Tibial nerve (tissue), 4 donors: Measurements from ENCODE around the gene FAM78A. TPM values are rescaled to one million over a fixed set of nuclear protein-coding genes. Genes with fewer than 3 reads are reported as not detected.

Experiments
- DNase-seq, 2 donors: peaks; one replicate each; pipeline ENCODE4 v3.0.0-alpha.2; 2019; ENCODE audit warnings: low spot score in 2 of 2
- H3K27ac ChIP-seq, 4 donors: fragments of 200-600 bp; sonication (generic) in 3 of 4; one replicate each; pipeline ENCODE4 v1.5.1; 2017 to 2019; ENCODE audit warnings: mild to moderate bottlenecking in 1 of 4
- H3K27me3 ChIP-seq, 2 donors: fragments of 200-600 bp; sonication (generic) in 1 of 2; one replicate each; pipeline versions ENCODE4 v1.5.1 to v1.6.0; 2017 to 2019
- H3K36me3 ChIP-seq, 3 donors: fragments of 200-600 bp; sonication (generic); one replicate each; pipeline ENCODE4 v1.5.1; 2018 to 2019
- H3K4me1 ChIP-seq, 4 donors: fragments of 200-600 bp; sonication (generic) in 3 of 4; one replicate each; pipeline ENCODE4 v1.5.1; 2017 to 2019
- H3K4me3 ChIP-seq, 4 donors: fragments of 200-600 bp; sonication (generic) in 3 of 4; one replicate each; pipeline ENCODE4 v1.5.1; 2017 to 2019; ENCODE audit warnings: mild to moderate bottlenecking in 1 of 4, moderate library complexity in 1 of 4
- H3K9me3 ChIP-seq, 4 donors: fragments of 200-600 bp; sonication (generic) in 3 of 4; one replicate each; pipeline ENCODE4 v1.5.1; 2017 to 2019
- CTCF ChIP-seq, 5 experiments: fragments of 200-600 bp in 3 of 5; fragments of 450-650 bp in 2 of 5; sonication (generic) in 3 of 5; IDR thresholded peaks; one replicate each; pipeline ENCODE4 v1.5.1; 2016 to 2019; ENCODE audit warnings: antibody characterized with exemption in 5 of 5, mild to moderate bottlenecking in 3 of 5, moderate library complexity in 2 of 5
- EP300 ChIP-seq, 2 donors: sonication (generic); formaldehyde crosslinking; IDR thresholded peaks; one replicate each; pipeline ENCODE4 v1.6.1; 2017; ENCODE audit warnings: antibody characterized with exemption in 2 of 2, mild to moderate bottlenecking in 1 of 2
- POLR2A ChIP-seq, 2 donors: fragments of 450-650 bp; IDR thresholded peaks; one replicate each; pipeline ENCODE4 v1.6.1; 2017; ENCODE audit warnings: antibody characterized with exemption in 2 of 2, mild to moderate bottlenecking in 2 of 2, moderate library complexity in 2 of 2
- WGBS, 2 donors: methylation state at CpG; one replicate each; pipeline ENCODE4 v1.1.5; 2018; 5-methylcytosine and 5-hydroxymethylcytosine counted together
- total RNA-seq, 4 donors: library from RNA; depleted of rRNA; stranded (reverse); fragments of >200 nt; gene quantifications; one replicate each; pipeline ENCODE4 v1.1.0, GENCODE V29; 2016

FAM78A gene
- total RNA-seq, 4 donors from 2014 or later, result 2.5 to 4.8 (median 4.2) TPM

GRCh38 chr9:131233556-131233955 lies 42.8 kb downstream of the FAM78A start:
- WGBS, 2 donors, result 91% methylated on average over 11 of the region's 11 CpGs
- H3K4me3 ChIP-seq, result no peak overlapping the region
- H3K9me3 ChIP-seq, result no peaks in the 10 kb centered on the region
- H3K4me1 ChIP-seq, result peaks cover 0 to 14% (median 8%) of the 10 kb centered on the region in 4 donors
- no peak for DNase-seq
- H3K27me3 ChIP-seq, result no peaks in the 10 kb centered on the region
- TF ChIP-seq CTCF (IDR thresholded peaks at IDR 0.05), result no peak
- no peak for TF ChIP-seq POLR2A (IDR thresholded peaks at IDR 0.05)
- TF ChIP-seq EP300 (IDR thresholded peaks at IDR 0.05), result no peak
- no peak overlapping the region for H3K27ac ChIP-seq
- H3K36me3 ChIP-seq, result peaks cover 0 to 78% (median 18%) of the 10 kb centered on the region in 3 donors

GRCh38 chr9:131228988-131229387 lies 47.3 kb downstream of the FAM78A start:
- 80% methylated on average over 8 of the region's 8 CpGs for WGBS, 2 donors
- Histone ChIP-seq H3K4me1 (peaks cover 0 to 14% (median 7%) of the 10 kb centered on the region in 4 donors), H3K27ac (no peak overlapping the region), H3K27me3 (no peaks in the 10 kb centered on the region), H3K9me3 (no peaks in the 10 kb centered on the region), H3K36me3 (peaks cover 0 to 75% (median 25%) of the 10 kb centered on the region in 3 donors), H3K4me3 (peak overlapping the region in 2 of 4 donors; percentile 19 to 40)
- DNase-seq, result no peak
- no peak for TF ChIP-seq POLR2A (IDR thresholded peaks at IDR 0.05)
- no peak for TF ChIP-seq EP300 (IDR thresholded peaks at IDR 0.05)
- no peak for TF ChIP-seq CTCF (IDR thresholded peaks at IDR 0.05)

- H3K27ac ChIP-seq, result peak overlapping the region in 2 of 4 donors; percentile 39 to 48
- no peaks in the 10 kb centered on the region for H3K27me3 ChIP-seq
- peak overlapping the region in 1 of 4 donors; percentile 40 for H3K4me3 ChIP-seq
- peaks cover 0 to 72% (median 23%) of the 10 kb centered on the region in 3 donors for H3K36me3 ChIP-seq
- TF ChIP-seq POLR2A (IDR thresholded peaks at IDR 0.05), result no peak
- no peak for TF ChIP-seq EP300 (IDR thresholded peaks at IDR 0.05)
- TF ChIP-seq CTCF (IDR thresholded peaks at IDR 0.05), result no peak
- no peak for DNase-seq
- peaks cover 0 to 14% (median 7%) of the 10 kb centered on the region in 4 donors for H3K4me1 ChIP-seq
- no peaks in the 10 kb centered on the region for H3K9me3 ChIP-seq
- WGBS, 2 donors, result 46 to 58% methylated on average over 9 of the region's 9 CpGs
These were observed 48.3 kb downstream of the FAM78A start for GRCh38 chr9:131227959-131228460.

GRCh38 chr9:131227112-131227958 lies 49.0 kb downstream of the FAM78A start:
- TF ChIP-seq CTCF (IDR thresholded peaks at IDR 0.05) (no peak), POLR2A (IDR thresholded peaks at IDR 0.05) (no peak)
- Histone ChIP-seq H3K4me3 (peak overlapping the region in 1 of 4 donors; percentile 40), H3K36me3 (peaks cover 0 to 72% (median 16%) of the 10 kb centered on the region in 3 donors)

GRCh38 chr9:131226226-131226625 lies 50.1 kb downstream of the FAM78A start:
- peaks cover 0 to 14% (median 7%) of the 10 kb centered on the region in 4 donors for H3K4me1 ChIP-seq
- no peak for DNase-seq
- peaks cover 0 to 72% (median 12%) of the 10 kb centered on the region in 3 donors for H3K36me3 ChIP-seq
- no peak overlapping the region for H3K4me3 ChIP-seq
- no peak for TF ChIP-seq EP300 (IDR thresholded peaks at IDR 0.05)
- no peak for TF ChIP-seq CTCF (IDR thresholded peaks at IDR 0.05)
- TF ChIP-seq POLR2A (IDR thresholded peaks at IDR 0.05), result no peak
- no peaks in the 10 kb centered on the region for H3K27me3 ChIP-seq
- WGBS, 2 donors, result 87% methylated on average over 3 of the region's 3 CpGs
- H3K9me3 ChIP-seq, result no peaks in the 10 kb centered on the region
- H3K27ac ChIP-seq, result no peak overlapping the region

More at GRCh38 chr9:131227112-131227958, 49.0 kb downstream of the FAM78A start:
- Histone ChIP-seq H3K27me3 (no peaks in the 10 kb centered on the region), H3K4me1 (peaks cover 0 to 14% (median 7%) of the 10 kb centered on the region in 4 donors), H3K9me3 (no peaks in the 10 kb centered on the region), H3K27ac (peak overlapping the region in 1 of 4 donors; percentile 39)
- 40 to 45% methylated on average over 9 of the region's 9 CpGs for WGBS, 2 donors
- peak; percentile 31 to 58 for DNase-seq
